Osteoblast (primary cell): ENCODE data around the gene NRDC. TPM values are rescaled to one million over a fixed set of nuclear protein-coding genes. Genes with fewer than 3 reads are reported as not detected.
"Not testable (repeated sequence)": the region's sequence is repeated elsewhere in the genome, so short reads cannot be mapped to it uniquely, and the experiment has no call there.

Experiments used
- DNase-seq: peaks from one replicate; pipeline ENCODE4 v3.0.0; 2011; ENCODE audit warnings: low spot score, mixed read lengths; ENCODE audit not compliant: insufficient read length; ENCODE audit errors: missing footprints
- H2AFZ ChIP-seq: 2 replicates; pipeline ENCODE4 v1.6.0; 2011; ENCODE audit warnings: mild to moderate bottlenecking, low read length
- H3K27ac ChIP-seq: 2 replicates; pipeline ENCODE4 v1.5.1; 2011; ENCODE audit warnings: mild to moderate bottlenecking, low read depth, low read length, moderate library complexity
- H3K27me3 ChIP-seq: 2 replicates; pipeline ENCODE4 v1.6.0; 2012; ENCODE audit warnings: mild to moderate bottlenecking, control low read depth, inconsistent platforms, low read length, moderate library complexity; ENCODE audit not compliant: insufficient read depth
- H3K36me3 ChIP-seq: 2 replicates; pipeline ENCODE4 v1.5.1; 2011; ENCODE audit warnings: mild to moderate bottlenecking, low read length, control low read depth, moderate library complexity; ENCODE audit not compliant: insufficient read depth
- H3K4me1 ChIP-seq: 2 replicates; pipeline ENCODE4 v1.5.1; 2011; ENCODE audit warnings: mild to moderate bottlenecking, low read length, control low read depth, moderate library complexity; ENCODE audit not compliant: insufficient read depth
- H3K4me2 ChIP-seq: 2 replicates; pipeline ENCODE4 v1.6.0; 2011; ENCODE audit warnings: mild to moderate bottlenecking, low read length; ENCODE audit not compliant: insufficient read depth
- H3K4me3 ChIP-seq: fragments of 200-600 bp; sonication (generic); 3 replicates; pipeline ENCODE4 v1.5.1; 2012; ENCODE audit warnings: mild to moderate bottlenecking, low read length, inconsistent platforms; ENCODE audit not compliant: insufficient read depth
- H3K79me2 ChIP-seq: 2 replicates; pipeline ENCODE4 v1.6.0; 2012; ENCODE audit warnings: mild to moderate bottlenecking, low read length, control low read depth, inconsistent platforms; ENCODE audit not compliant: insufficient read depth
- H3K9me3 ChIP-seq: 2 replicates; pipeline ENCODE4 v1.5.1; 2011; ENCODE audit warnings: low read depth, low read length, control low read depth
- H4K20me1 ChIP-seq: 2 replicates; pipeline ENCODE4 v1.6.0; 2012; ENCODE audit warnings: mild to moderate bottlenecking, low read length, control low read depth; ENCODE audit not compliant: insufficient read depth
- CTCF ChIP-seq: IDR thresholded peaks from 2 replicates; pipeline ENCODE4 v1.5.1; 2011; ENCODE audit warnings: mild to moderate bottlenecking, low read depth, low read length, moderate library complexity; ENCODE audit errors: extremely low read depth
- total RNA-seq: library from RNA; depleted of rRNA; stranded (reverse); fragments of >200 nt; gene quantifications from 2 replicates; pipeline ENCODE4 v1.2.3, GENCODE V29; 2012

The NRDC gene
- total RNA-seq, 1 donor: 81.4 TPM

DNA sequence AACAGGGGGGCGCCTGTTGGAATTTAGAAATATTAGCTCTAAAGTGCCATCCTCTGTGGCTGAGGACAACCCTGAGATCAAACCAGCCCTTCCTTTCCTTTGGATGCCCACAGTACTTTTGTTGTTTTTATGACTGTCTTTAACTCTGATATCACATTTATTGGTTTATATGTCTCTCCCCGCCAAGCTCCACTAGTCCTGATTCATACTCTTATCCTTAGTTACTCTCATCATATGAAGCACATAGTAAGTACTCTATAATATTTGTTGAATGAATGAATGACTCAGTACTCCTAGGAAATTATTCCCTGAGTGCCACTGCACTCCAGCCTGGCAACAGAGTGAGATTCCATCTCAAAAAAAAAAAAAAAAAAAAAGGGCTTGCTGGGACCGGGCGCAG, 22.6 kb upstream of the NRDC start:
- no peak for TF ChIP-seq CTCF
- DNase-seq: no peak

DNA sequence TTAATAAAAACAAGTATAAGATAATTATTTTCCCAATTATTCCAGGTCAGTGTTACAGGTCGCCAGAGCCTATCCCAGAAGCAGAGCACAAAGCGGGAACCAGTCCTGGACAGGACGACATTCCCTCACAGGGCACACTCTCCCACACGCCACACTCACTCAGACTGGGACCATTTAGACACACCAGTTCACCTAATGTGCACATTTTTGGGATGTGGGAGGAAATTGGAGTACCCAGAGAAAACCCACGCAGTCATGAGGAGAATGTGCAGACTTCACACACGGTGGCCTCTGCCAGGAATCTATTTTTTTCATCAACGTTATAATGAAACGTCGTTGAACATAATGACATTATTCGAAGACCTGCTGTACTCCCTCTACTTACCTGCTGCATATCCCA, 20.5 kb upstream of the NRDC start:
- peak overlapping the region; percentile 11 for H3K4me2 ChIP-seq
- DNase-seq: no peak
- no peaks in the 10 kb centered on the region for H3K27me3 ChIP-seq
- H2AFZ ChIP-seq: peak overlapping the region; percentile 27
- peak overlapping the region; percentile 96 for H3K27ac ChIP-seq
- no peaks in the 10 kb centered on the region for H3K9me3 ChIP-seq
- no peak overlapping the region for H3K4me3 ChIP-seq
- H3K79me2 ChIP-seq: no peaks in the 10 kb centered on the region
- peaks cover 24% of the 10 kb centered on the region for H3K4me1 ChIP-seq
- TF ChIP-seq CTCF: no peak
- H4K20me1 ChIP-seq: no peaks in the 10 kb centered on the region
- no peaks in the 10 kb centered on the region for H3K36me3 ChIP-seq

More for the DNA sequence above, 22.6 kb upstream of the NRDC start:
- Histone ChIP-seq H3K36me3 (no peaks in the 10 kb centered on the region), H3K4me1 (peaks cover 27% of the 10 kb centered on the region), H4K20me1 (no peaks in the 10 kb centered on the region), H3K27ac (no peak overlapping the region), H3K27me3 (no peaks in the 10 kb centered on the region), H3K4me2 (no peak overlapping the region), H3K4me3 (no peak overlapping the region), H3K79me2 (no peaks in the 10 kb centered on the region), H2AFZ (no peak overlapping the region), H3K9me3 (no peaks in the 10 kb centered on the region)

DNA sequence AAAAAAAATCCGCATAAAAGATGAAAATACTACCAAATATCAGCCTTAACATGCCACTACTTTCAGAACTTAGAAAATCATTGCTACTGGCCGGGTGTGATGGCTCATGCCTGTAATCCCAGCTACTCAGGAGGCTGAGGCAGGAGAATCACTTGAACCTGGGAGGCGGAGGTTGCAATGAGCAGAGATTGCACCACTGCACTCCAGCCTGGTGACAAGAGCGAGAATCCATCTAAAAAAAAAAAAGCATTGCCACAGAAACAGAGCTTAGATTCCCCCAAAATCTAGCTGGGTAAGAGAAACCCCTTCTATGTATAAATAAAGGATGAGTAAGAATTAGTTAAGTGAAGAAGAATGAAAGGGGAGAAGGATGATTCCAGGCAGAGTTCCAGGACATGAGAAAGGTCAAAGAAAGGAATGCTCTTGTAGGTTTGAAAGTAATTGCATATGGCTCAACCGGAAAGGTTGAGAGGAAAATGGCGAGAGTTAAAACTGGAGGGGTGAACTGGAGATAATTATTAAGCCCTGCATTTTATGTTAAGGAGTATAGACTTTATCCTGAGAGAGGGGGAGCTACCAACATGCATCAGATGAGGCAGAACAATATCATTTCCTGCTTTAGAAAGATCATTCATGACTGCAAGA, 19.7 kb upstream of the NRDC start:
- Histone ChIP-seq H3K9me3 (no peaks in the 10 kb centered on the region), H3K4me1 (peaks cover 24% of the 10 kb centered on the region), H3K4me3 (no peak overlapping the region), H2AFZ (no peak overlapping the region), H3K27me3 (no peaks in the 10 kb centered on the region), H3K27ac (peak overlapping the region; percentile 96), H3K4me2 (peak overlapping the region; percentile 53), H4K20me1 (no peaks in the 10 kb centered on the region), H3K79me2 (no peaks in the 10 kb centered on the region), H3K36me3 (no peaks in the 10 kb centered on the region)
- TF ChIP-seq CTCF: no peak
- DNase-seq: no peak

- no peaks in the 10 kb centered on the region for H3K9me3 ChIP-seq
- H3K4me3 ChIP-seq: no peak overlapping the region
- no peak for TF ChIP-seq CTCF
- H3K27me3 ChIP-seq: no peaks in the 10 kb centered on the region
- H3K4me1 ChIP-seq: peaks cover 24% of the 10 kb centered on the region
- no peaks in the 10 kb centered on the region for H3K36me3 ChIP-seq
- peak overlapping the region; percentile 96 for H3K27ac ChIP-seq
- H4K20me1 ChIP-seq: no peaks in the 10 kb centered on the region
- H3K4me2 ChIP-seq: peak overlapping the region; percentile 82
- peak; percentile 71 for DNase-seq
- H2AFZ ChIP-seq: no peak overlapping the region
- no peaks in the 10 kb centered on the region for H3K79me2 ChIP-seq
These were observed 19.1 kb upstream of the NRDC start for GRCh38 chr1:51897699-51898031.

GRCh38 chr1:51894748-51895147, 16.2 kb upstream of the NRDC start:
- H4K20me1 ChIP-seq, H3K4me3 ChIP-seq, H3K4me2 ChIP-seq, H3K79me2 ChIP-seq, H3K27ac ChIP-seq, H3K9me3 ChIP-seq, DNase-seq, H2AFZ ChIP-seq, H3K36me3 ChIP-seq, H3K27me3 ChIP-seq: not testable (repeated sequence)
- peaks cover 24% of the 10 kb centered on the region for H3K4me1 ChIP-seq
